PC-9 (cell line): ENCODE results near the gene S1PR5.
"Not testable (repeated sequence)": the region's sequence is repeated elsewhere in the genome, so short reads cannot be mapped to it uniquely, and the experiment has no call there.

Experiments used
- EZH2 ChIP-seq: fragments of 200-600 bp; sonication (generic); IDR thresholded peaks from 2 replicates; pipeline ENCODE4 v1.8.0; 2017; ENCODE audit warnings: antibody characterized with exemption, low read depth
- TF ChIP-seq, protein P1 (sequence below): fragments of 200-600 bp; sonication (generic); conservative IDR thresholded peaks from 2 replicates; pipeline ENCODE4 v1.6.1; 2017; ENCODE audit warnings: mixed run types, antibody characterized with exemption, mild to moderate bottlenecking, moderate library complexity

- TF ChIP-seq, protein P1, sequence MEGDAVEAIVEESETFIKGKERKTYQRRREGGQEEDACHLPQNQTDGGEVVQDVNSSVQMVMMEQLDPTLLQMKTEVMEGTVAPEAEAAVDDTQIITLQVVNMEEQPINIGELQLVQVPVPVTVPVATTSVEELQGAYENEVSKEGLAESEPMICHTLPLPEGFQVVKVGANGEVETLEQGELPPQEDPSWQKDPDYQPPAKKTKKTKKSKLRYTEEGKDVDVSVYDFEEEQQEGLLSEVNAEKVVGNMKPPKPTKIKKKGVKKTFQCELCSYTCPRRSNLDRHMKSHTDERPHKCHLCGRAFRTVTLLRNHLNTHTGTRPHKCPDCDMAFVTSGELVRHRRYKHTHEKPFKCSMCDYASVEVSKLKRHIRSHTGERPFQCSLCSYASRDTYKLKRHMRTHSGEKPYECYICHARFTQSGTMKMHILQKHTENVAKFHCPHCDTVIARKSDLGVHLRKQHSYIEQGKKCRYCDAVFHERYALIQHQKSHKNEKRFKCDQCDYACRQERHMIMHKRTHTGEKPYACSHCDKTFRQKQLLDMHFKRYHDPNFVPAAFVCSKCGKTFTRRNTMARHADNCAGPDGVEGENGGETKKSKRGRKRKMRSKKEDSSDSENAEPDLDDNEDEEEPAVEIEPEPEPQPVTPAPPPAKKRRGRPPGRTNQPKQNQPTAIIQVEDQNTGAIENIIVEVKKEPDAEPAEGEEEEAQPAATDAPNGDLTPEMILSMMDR = not testable (repeated sequence)
- not testable (repeated sequence) for TF ChIP-seq EZH2
Observed at GRCh38 chr19:10539016-10539415, 21.8 kb upstream of the S1PR5 start.
